Fibroblast of skin of back (primary cell): ENCODE data around the gene PHF5A.
"Not testable (repeated sequence)": the region's sequence is repeated elsewhere in the genome, so short reads cannot be mapped to it uniquely, and the experiment has no call there.

ENCODE experiments used
- DNase-seq: peaks from one replicate; pipeline ENCODE4 v3.0.0-alpha.2; 2013

Gene PHF5A

GRCh38 chr22:41487037-41487935 lies 18.8 kb upstream of the PHF5A start:
- DNase-seq: no peak

- DNase-seq: no peak
Measured at GRCh38 chr22:41485033-41485432, 16.5 kb upstream of the PHF5A start.

- peak; percentile 56 for DNase-seq
Measured at GRCh38 chr22:41482319-41482935, 13.9 kb upstream of the PHF5A start.

- no peak for DNase-seq
Measured at GRCh38 chr22:41481925-41482318, 13.4 kb upstream of the PHF5A start.

- DNase-seq: peak; percentile 86
Measured at GRCh38 chr22:41481131-41481830, 12.8 kb upstream of the PHF5A start.

- peak; percentile 82 for DNase-seq
Measured at GRCh38 chr22:41480397-41480735, 11.9 kb upstream of the PHF5A start.

GRCh38 chr22:41479671-41480396 lies 11.3 kb upstream of the PHF5A start:
- peak; percentile 89 for DNase-seq

GRCh38 chr22:41478891-41479521 lies 10.5 kb upstream of the PHF5A start:
- DNase-seq: no peak

- no peak for DNase-seq
Measured at GRCh38 chr22:41478473-41478872, 10.0 kb upstream of the PHF5A start.

GRCh38 chr22:41474872-41475451 lies 6.5 kb upstream of the PHF5A start:
- DNase-seq: no peak

GRCh38 chr22:41471568-41471967 lies 3.1 kb upstream of the PHF5A start:
- DNase-seq: no peak

- no peak for DNase-seq
Measured at GRCh38 chr22:41470886-41471285, 2.4 kb upstream of the PHF5A start.

GRCh38 chr22:41469218-41469851 lies 843 bp upstream of the PHF5A start:
- DNase-seq: peak; percentile 14

GRCh38 chr22:41461901-41462300 lies 6.6 kb downstream of the PHF5A start:
- DNase-seq: no peak

GRCh38 chr22:41460071-41460470 lies 8.4 kb downstream of the PHF5A start:
- DNase-seq: not testable (repeated sequence)

- no peak for DNase-seq
Measured at GRCh38 chr22:41459431-41459830, 9.1 kb downstream of the PHF5A start.

- DNase-seq: no peak
Measured at GRCh38 chr22:41458161-41458728, 10.2 kb downstream of the PHF5A start.

- DNase-seq: peak; percentile 100
Measured at GRCh38 chr22:41448189-41448808, 20.2 kb downstream of the PHF5A start.

- DNase-seq: peak; percentile 68
Measured at GRCh38 chr22:41447435-41448188, 20.9 kb downstream of the PHF5A start.
